Adrenal gland (tissue), 12 donors: ENCODE data around the gene EZR. TPM values are rescaled to one million over a fixed set of nuclear protein-coding genes. Genes with fewer than 3 reads are reported as not detected.

Experiments
- DNase-seq, 7 donors: peaks; one replicate each; pipeline ENCODE4 v3.0.0-alpha.2; 2019 to 2020
- H3K27ac ChIP-seq, 5 donors: fragments of 200-600 bp; sonication (generic) in 4 of 5; 1 replicate in 3 of 5; 2 replicates in 2 of 5; pipeline versions ENCODE4 v1.5.1 to v1.8.0; 2016 to 2020; ENCODE audit warnings: mild to moderate bottlenecking in 1 of 5
- H3K27me3 ChIP-seq: fragments of 200-600 bp; 2 replicates; pipeline ENCODE4 v1.8.0; 2021
- H3K36me3 ChIP-seq, 2 donors: fragments of 200-600 bp; replicated peaks in 1 of 2; 1 replicate in 1 of 2; 2 replicates in 1 of 2; pipeline versions ENCODE4 v1.5.1 to v1.8.0; 2018 to 2022
- H3K4me1 ChIP-seq, 2 donors: fragments of 200-600 bp; replicated peaks in 1 of 2; 1 replicate in 1 of 2; 2 replicates in 1 of 2; pipeline versions ENCODE4 v1.5.1 to v1.8.0; 2018 to 2021
- H3K4me3 ChIP-seq, 4 donors: fragments of 200-600 bp; sonication (generic) in 3 of 4; one replicate each; pipeline ENCODE4 v1.5.1; 2016 to 2018
- H3K9me3 ChIP-seq, 3 donors: fragments of 200-600 bp; sonication (generic) in 1 of 3; replicated peaks in 1 of 3; 1 replicate in 2 of 3; 2 replicates in 1 of 3; pipeline versions ENCODE4 v1.5.1 to v1.8.0; 2016 to 2021
- POLR2A ChIP-seq, 2 donors: fragments of 450-650 bp; IDR thresholded peaks; one replicate each; pipeline ENCODE4 v1.6.1; 2017; ENCODE audit warnings: antibody characterized with exemption in 2 of 2, mild to moderate bottlenecking in 2 of 2, moderate library complexity in 1 of 2
- WGBS, 4 donors: extraction: QIAGEN DNeasy Blood & Tissue Kit in 2 of 4; methylation state at CpG; one replicate each; pipeline versions ENCODE4 v1.1.5 to v1.1.7; 2013 to 2017; 5-methylcytosine and 5-hydroxymethylcytosine counted together
- intact Hi-C, 2 donors: fragments of 100-400 bp; cut with DNase I; formaldehyde crosslinking; loops; one replicate each; pipeline versions ENCODE4 v1.14.1 to v1.15.0; 2022 to 2023
- polyA plus RNA-seq, 3 donors: library from polyadenylated mRNA; stranded (reverse); fragments of 200-250 nt in 2 of 3; fragments of 350-450 nt in 1 of 3; fragmentation: Illumina TruSeq in 1 of 3; extraction: RNeasy Lipid Tissue Mini Kit (QIAGEN cat#74804) in 1 of 3; gene quantifications; one replicate each; pipeline ENCODE4 v1.2.3, GENCODE V29; 2013 to 2014
- total RNA-seq, 9 donors: library from RNA; depleted of rRNA in 4 of 9; stranded (reverse); fragments of >200 nt in 4 of 9; fragments of 120-200 nt in 1 of 9; fragmentation: NEBNext Ultra II Directional in 1 of 9; extraction: Animal tissue kit (Norgen Biotek cat#: 25700) in 1 of 9; gene quantifications; one replicate each; pipeline versions ENCODE4 v1.1.0 to v1.2.4, GENCODE V29; 2013 to 2023
- TF ChIP-seq, protein P1 (sequence below), 6 experiments: fragments of 450-650 bp in 4 of 6; fragments of 200-600 bp in 2 of 6; sonication (generic) in 1 of 6; IDR thresholded peaks; 1 replicate in 5 of 6; 2 replicates in 1 of 6; pipeline versions ENCODE4 v1.5.1 to v1.8.0; 2016 to 2021; ENCODE audit warnings: antibody characterized with exemption in 6 of 6, mild to moderate bottlenecking in 2 of 6, moderate library complexity in 1 of 6
- donor health status: healthy with polysubstance abuse.
- donor health status: Bipolar disorder and iron deficiency.
- donor health status: DM: yes; HTN: yes; CAD: no.
- donor health status: DM: no; HTN: no; CAD: no.
- donor health status: DM: no; HTN: no; CAD: no.
- donor health status: DM: yes; HTN: yes; CAD: no.

EZR gene
- total and polyA plus RNA-seq, 12 donors, result 80.3 to 476 (median 342) TPM

DNA sequence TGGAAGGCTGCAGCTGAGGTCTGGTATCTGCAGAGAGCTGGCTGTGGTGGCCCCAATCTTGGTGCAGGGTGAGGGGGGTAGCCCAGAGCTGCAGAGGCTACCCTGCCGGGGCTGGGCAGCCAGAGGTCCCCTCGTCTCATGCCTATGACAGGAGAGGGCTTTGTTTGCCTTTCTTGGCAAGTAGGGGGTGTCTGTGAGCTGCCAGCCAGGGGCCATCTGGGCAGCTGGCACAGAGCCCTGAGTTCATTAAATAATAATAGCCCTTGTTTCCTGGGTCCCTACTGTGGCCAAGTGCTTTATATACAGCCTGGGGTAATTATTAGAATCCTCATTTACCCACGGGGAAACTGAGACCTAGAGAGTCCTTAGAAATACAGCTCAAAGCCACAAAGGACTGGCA is 66.6 kb downstream of the EZR start:
- peak in 2 of 7 donors; percentile 27 to 61 for DNase-seq
- WGBS, 4 donors, result 65 to 81% (median 69%) methylated on average over 3 of the region's 3 CpGs

DNA sequence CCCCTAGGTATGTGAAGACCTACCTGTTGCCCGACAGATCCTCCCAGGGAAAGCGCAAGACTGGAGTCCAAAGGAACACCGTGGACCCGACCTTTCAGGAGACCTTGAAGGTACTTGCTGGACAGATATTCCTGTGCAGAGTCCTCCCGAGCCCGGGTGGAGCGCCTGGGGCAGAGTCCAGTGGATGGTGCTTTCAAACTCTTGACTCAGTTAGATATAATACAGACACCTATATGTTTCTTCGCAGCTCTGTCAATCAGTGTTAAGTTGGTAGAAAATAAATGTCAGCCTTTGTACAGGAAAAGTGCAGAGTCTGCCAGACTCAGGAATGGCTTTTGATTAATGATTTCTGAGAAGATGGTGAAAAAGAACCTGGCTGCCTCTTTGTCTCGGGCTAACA is 67.2 kb downstream of the EZR start:
- peak in 1 of 7 donors; percentile 49 for DNase-seq
- Histone ChIP-seq H3K9me3 (no peaks in the 10 kb centered on the region), H3K4me1 (peaks cover 0 to 8% of the 10 kb centered on the region in 2 donors), H3K36me3 (no peaks in the 10 kb centered on the region), H3K27ac (no peak overlapping the region), H3K4me3 (no peak overlapping the region), H3K27me3 (no peaks in the 10 kb centered on the region)
- TF ChIP-seq, protein P1, sequence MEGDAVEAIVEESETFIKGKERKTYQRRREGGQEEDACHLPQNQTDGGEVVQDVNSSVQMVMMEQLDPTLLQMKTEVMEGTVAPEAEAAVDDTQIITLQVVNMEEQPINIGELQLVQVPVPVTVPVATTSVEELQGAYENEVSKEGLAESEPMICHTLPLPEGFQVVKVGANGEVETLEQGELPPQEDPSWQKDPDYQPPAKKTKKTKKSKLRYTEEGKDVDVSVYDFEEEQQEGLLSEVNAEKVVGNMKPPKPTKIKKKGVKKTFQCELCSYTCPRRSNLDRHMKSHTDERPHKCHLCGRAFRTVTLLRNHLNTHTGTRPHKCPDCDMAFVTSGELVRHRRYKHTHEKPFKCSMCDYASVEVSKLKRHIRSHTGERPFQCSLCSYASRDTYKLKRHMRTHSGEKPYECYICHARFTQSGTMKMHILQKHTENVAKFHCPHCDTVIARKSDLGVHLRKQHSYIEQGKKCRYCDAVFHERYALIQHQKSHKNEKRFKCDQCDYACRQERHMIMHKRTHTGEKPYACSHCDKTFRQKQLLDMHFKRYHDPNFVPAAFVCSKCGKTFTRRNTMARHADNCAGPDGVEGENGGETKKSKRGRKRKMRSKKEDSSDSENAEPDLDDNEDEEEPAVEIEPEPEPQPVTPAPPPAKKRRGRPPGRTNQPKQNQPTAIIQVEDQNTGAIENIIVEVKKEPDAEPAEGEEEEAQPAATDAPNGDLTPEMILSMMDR (IDR thresholded peaks at IDR 0.05), result no peak
- no peak for TF ChIP-seq POLR2A (IDR thresholded peaks at IDR 0.05)
- intact Hi-C loops, result no loop called here
- 48 to 63% (median 58%) methylated on average over 8 to 9 of the region's 9 CpGs for WGBS, 4 donors

More for the DNA sequence above, 66.6 kb downstream of the EZR start:
- TF ChIP-seq, protein P1 (IDR thresholded peaks at IDR 0.05), result peak in 1 of 6 experiments; percentile 10
- no peak for TF ChIP-seq POLR2A (IDR thresholded peaks at IDR 0.05)
- Histone ChIP-seq H3K27ac (no peak overlapping the region), H3K27me3 (no peaks in the 10 kb centered on the region), H3K36me3 (no peaks in the 10 kb centered on the region), H3K4me1 (peaks cover 0 to 8% of the 10 kb centered on the region in 2 donors), H3K4me3 (no peak overlapping the region), H3K9me3 (no peaks in the 10 kb centered on the region)
- intact Hi-C loops, result no loop called here

DNA sequence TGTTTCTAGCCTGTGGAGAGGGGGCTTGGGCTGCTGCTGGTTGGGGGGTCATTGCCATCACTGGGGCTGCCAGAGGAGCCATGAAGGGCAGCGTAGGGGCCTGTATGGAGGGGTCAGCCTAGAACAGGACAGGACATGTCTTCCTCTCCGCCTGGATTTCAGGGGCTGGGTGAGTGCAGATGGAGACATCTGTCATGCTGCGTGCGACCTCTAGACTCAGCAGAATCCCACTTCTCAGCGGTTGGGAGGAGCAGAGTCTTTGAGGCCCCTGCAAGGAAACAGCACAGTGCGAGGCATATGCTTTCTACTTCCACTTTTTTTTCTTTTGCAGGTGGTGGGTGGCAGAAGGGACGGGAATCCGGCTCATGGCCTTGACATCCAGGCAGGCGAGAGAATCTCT is 67.9 kb downstream of the EZR start:
- H3K27ac ChIP-seq, result no peak overlapping the region
- peaks cover 0 to 8% of the 10 kb centered on the region in 2 donors for H3K4me1 ChIP-seq
- TF ChIP-seq POLR2A (IDR thresholded peaks at IDR 0.05), result no peak
- TF ChIP-seq, protein P1 (IDR thresholded peaks at IDR 0.05), result no peak
- DNase-seq, result no peak
- WGBS, 4 donors, result 80 to 92% (median 86%) methylated on average over 7 to 9 of the region's 9 CpGs
- H3K4me3 ChIP-seq, result no peak overlapping the region
- H3K36me3 ChIP-seq, result no peaks in the 10 kb centered on the region
- no peaks in the 10 kb centered on the region for H3K9me3 ChIP-seq
- H3K27me3 ChIP-seq, result no peaks in the 10 kb centered on the region
- intact Hi-C loops, result no loop called here

DNA sequence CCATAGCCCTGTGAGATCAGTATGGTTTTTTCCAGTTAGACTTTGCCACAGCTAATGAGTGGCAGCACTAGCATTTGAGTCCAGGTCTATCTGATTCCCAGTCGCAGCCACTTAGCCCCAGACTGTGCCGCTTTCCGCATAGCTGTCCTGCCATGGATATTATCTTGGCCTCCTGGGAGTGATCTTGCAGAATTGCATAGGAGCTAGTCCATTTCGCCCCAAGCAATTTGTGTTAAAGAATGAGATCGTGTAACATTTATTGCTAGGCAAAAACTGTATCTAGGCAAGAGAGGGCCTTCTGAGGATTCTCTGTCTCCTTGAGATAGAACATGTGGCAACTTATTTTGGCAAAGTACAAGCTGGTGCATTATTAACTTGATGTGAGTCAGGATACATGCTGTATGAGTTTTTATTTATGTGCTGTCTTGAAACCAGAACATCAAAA is 74.2 kb downstream of the EZR start:
- WGBS, 4 donors, result 79 to 81% (median 80%) methylated on average over 5 of the region's 5 CpGs
- H3K4me3 ChIP-seq, result no peak overlapping the region
- peak overlapping the region in 1 of 5 donors; percentile 21 for H3K27ac ChIP-seq
- no peaks in the 10 kb centered on the region for H3K4me1 ChIP-seq
- H3K9me3 ChIP-seq, result no peaks in the 10 kb centered on the region
- no peaks in the 10 kb centered on the region for H3K36me3 ChIP-seq
- no peak for DNase-seq
- intact Hi-C loops, result no loop called here
- H3K27me3 ChIP-seq, result no peaks in the 10 kb centered on the region
- TF ChIP-seq, protein P1 (IDR thresholded peaks at IDR 0.05), result no peak
- no peak for TF ChIP-seq POLR2A (IDR thresholded peaks at IDR 0.05)
